MCF 10A (cell line): ENCODE measurements around the gene DCAF6. TPM values are rescaled to one million over a fixed set of nuclear protein-coding genes. Genes with fewer than 3 reads are reported as not detected.

ENCODE experiments used
- BruUV-seq: library from RNA; stranded (reverse); fragments of 400-500 nt; replicated peaks from 2 replicates; lab custom pipeline; 2021; lab: Mats Ljungman, UMichigan
- CTCF ChIA-PET: fragments of 300-600 bp; sonication (Branson Sonifier 250); formaldehyde crosslinking; extraction: SDS; loops from one replicate; lab custom pipeline; 2021; ENCODE audit warnings: antibody characterized with exemption, inconsistent platforms; lab: Yijun Ruan, JAX
- POLR2A ChIA-PET: fragments of 300-600, 350-650 bp; sonication (Branson Sonifier 250); formaldehyde crosslinking; extraction: SDS; loops from one replicate; lab custom pipeline; 2020; ENCODE audit warnings: antibody characterized with exemption, inconsistent platforms; lab: Yijun Ruan, JAX
- DNase-seq: peaks from one replicate; pipeline ENCODE4 v3.0.0-alpha.2; 2018; ENCODE audit not compliant: unreplicated experiment
- H3K27ac Mint-ChIP-seq: one replicate; pipeline ENCODE4 v1.8.0; 2022; ENCODE audit warnings: mild to moderate bottlenecking, low read depth, mixed read lengths; ENCODE audit not compliant: unreplicated experiment
- H3K27me3 Mint-ChIP-seq: one replicate; pipeline ENCODE4 v1.8.0; 2022; ENCODE audit warnings: mixed read lengths; ENCODE audit not compliant: insufficient read depth, unreplicated experiment
- H3K36me3 Mint-ChIP-seq: one replicate; pipeline ENCODE4 v1.8.0; 2022; ENCODE audit warnings: mild to moderate bottlenecking, moderate library complexity, mixed read lengths; ENCODE audit not compliant: insufficient read depth, unreplicated experiment
- H3K4me1 Mint-ChIP-seq: one replicate; pipeline ENCODE4 v1.8.0; 2022; ENCODE audit warnings: mixed read lengths; ENCODE audit not compliant: insufficient read depth, unreplicated experiment
- H3K4me3 Mint-ChIP-seq: one replicate; pipeline ENCODE4 v1.8.0; 2022; ENCODE audit warnings: mild to moderate bottlenecking, moderate library complexity, mixed read lengths; ENCODE audit not compliant: unreplicated experiment
- H3K9me3 Mint-ChIP-seq: one replicate; pipeline ENCODE4 v1.8.0; 2022; ENCODE audit warnings: mixed read lengths; ENCODE audit not compliant: unreplicated experiment
- CTCF ChIP-seq: fragments of 200-600 bp; IDR thresholded peaks from one replicate; pipeline ENCODE4 v1.8.0; 2022; ENCODE audit warnings: antibody characterized with exemption, mild to moderate bottlenecking; ENCODE audit not compliant: unreplicated experiment
- intact Hi-C: fragments of 100-400 bp; cut with micrococcal nuclease; formaldehyde crosslinking; loops from 2 replicates; pipeline ENCODE4 v1.14.1; 2022
- total RNA-seq: library from RNA; stranded (reverse); gene quantifications from 2 replicates; pipeline ENCODE4 v1.2.3, GENCODE V29; 2022

Gene DCAF6
- total RNA-seq, 1 experiment from 2014 or later = 57.2 TPM

GRCh38 chr1:168057355-168057754 is 120.9 kb downstream of the DCAF6 start:
- POLR2A ChIA-PET = interaction anchor here (0.6 to 1.0 kb wide), 3 partner anchors 13 to 121 kb away, joined by 3 to 4 read pairs (median 3); no protein-coding TSS in a partner anchor
- intact Hi-C loops = no loop called here
- Mint-ChIP-seq H3K36me3 (peaks cover 40% of the 10 kb centered on the region), H3K27me3 (no peaks in the 10 kb centered on the region), H3K4me1 (peaks cover 6% of the 10 kb centered on the region), H3K4me3 (no peak overlapping the region), H3K27ac (no peak overlapping the region), H3K9me3 (no peaks in the 10 kb centered on the region)
- CTCF ChIA-PET = interaction anchor here (3.6 kb wide), 1 partner anchor 26 kb away, joined by 16 read pairs; no protein-coding TSS in a partner anchor
- no peak for DNase-seq
- no peak for TF ChIP-seq CTCF
- no TSS peak for BruUV-seq

DNA sequence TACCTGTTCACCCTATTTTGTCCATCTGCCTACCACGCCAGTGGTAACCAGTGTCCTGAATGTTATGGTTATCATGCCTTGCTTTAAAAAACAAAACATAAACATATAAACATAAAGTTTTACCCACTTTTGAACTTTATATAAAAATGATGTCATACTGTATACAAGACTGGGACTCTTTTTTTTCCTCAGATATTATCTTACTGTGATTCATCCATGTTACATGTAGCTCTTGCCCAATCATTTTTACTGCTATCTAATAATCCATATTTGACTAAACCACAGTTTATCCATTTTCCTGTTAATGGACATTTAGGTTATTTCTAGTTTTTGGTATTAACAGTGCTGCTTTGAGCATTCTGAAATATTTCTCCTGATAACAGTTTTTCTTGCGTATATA is 121.4 kb downstream of the DCAF6 start:
- peaks cover 6% of the 10 kb centered on the region for H3K4me1 Mint-ChIP-seq
- no peak for DNase-seq
- no peak overlapping the region for H3K27ac Mint-ChIP-seq
- POLR2A ChIA-PET = interaction anchor here (0.6 to 0.8 kb wide), 2 partner anchors 13 to 24 kb away, joined by 3 to 4 read pairs; no protein-coding TSS in a partner anchor
- no peak overlapping the region for H3K4me3 Mint-ChIP-seq
- intact Hi-C loops = no loop called here
- TF ChIP-seq CTCF = no peak
- H3K27me3 Mint-ChIP-seq = no peaks in the 10 kb centered on the region
- peaks cover 40% of the 10 kb centered on the region for H3K36me3 Mint-ChIP-seq
- H3K9me3 Mint-ChIP-seq = no peaks in the 10 kb centered on the region
- CTCF ChIA-PET = interaction anchor here (3.6 kb wide), 1 partner anchor 25 kb away, joined by 16 read pairs; no protein-coding TSS in a partner anchor
- no TSS peak for BruUV-seq

DNA sequence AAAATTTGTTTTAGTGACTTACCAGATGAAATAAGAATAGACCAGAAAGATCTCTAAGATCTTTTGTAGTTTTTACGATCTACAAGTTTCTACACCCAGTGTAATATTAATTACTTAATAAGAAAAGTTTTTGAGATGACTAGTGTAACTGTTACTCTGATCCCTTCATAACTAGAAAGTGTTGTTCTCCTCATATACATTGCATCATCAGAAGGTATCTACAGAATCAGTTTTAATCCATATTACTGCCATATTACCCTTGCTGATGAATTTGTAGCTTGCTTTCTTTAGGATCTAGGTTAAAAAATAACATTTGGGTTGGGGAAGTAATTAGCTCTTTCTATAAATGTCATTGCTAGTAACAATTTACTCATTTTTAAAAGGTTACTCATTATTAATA is 127.7 kb downstream of the DCAF6 start:
- TF ChIP-seq CTCF = no peak
- peaks cover 77% of the 10 kb centered on the region for H3K36me3 Mint-ChIP-seq
- H3K27ac Mint-ChIP-seq = no peak overlapping the region
- no peak for DNase-seq
- H3K4me1 Mint-ChIP-seq = no peaks in the 10 kb centered on the region
- no TSS peak for BruUV-seq
- H3K27me3 Mint-ChIP-seq = no peaks in the 10 kb centered on the region
- POLR2A ChIA-PET = interaction anchor here (0.6 kb wide), 1 partner anchor 176 kb away, joined by 3 read pairs; no protein-coding TSS in a partner anchor
- H3K4me3 Mint-ChIP-seq = no peak overlapping the region
- CTCF ChIA-PET = interaction anchor here (0.9 to 1.7 kb wide), 4 partner anchors 15 to 21 kb away, joined by 3 to 12 read pairs (median 3); no protein-coding TSS in a partner anchor
- H3K9me3 Mint-ChIP-seq = no peaks in the 10 kb centered on the region
- intact Hi-C loops = no loop called here

DNA sequence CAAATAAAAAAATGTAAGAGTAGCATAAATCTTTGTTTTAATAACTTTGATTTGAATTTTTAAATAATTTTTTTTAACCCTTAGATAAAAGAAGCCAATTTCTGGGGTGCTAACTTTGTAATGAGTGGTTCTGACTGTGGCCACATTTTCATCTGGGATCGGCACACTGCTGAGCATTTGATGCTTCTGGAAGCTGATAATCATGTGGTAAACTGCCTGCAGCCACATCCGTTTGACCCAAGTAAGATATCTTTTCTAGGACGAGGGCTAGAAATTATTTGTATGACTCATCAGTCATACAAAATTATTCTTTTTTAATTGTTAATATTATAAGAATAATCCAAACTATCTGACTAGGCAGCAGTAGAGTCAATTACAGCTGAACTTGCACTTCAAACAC is 129.0 kb downstream of the DCAF6 start:
- no TSS peak for BruUV-seq
- Mint-ChIP-seq H3K4me3 (no peak overlapping the region), H3K4me1 (no peaks in the 10 kb centered on the region), H3K9me3 (no peaks in the 10 kb centered on the region), H3K27me3 (no peaks in the 10 kb centered on the region), H3K36me3 (peaks cover 76% of the 10 kb centered on the region), H3K27ac (no peak overlapping the region)
- POLR2A ChIA-PET = no interaction called here
- no peak for TF ChIP-seq CTCF
- DNase-seq = no peak
- intact Hi-C loops = no loop called here
- CTCF ChIA-PET = interaction anchor here (5.6 kb wide), 1 partner anchor 18 kb away, joined by 39 read pairs; no protein-coding TSS in a partner anchor
